Activated T-cell treated with anti-CD3 and anti-CD28 coated beads for 1 hour (primary cell): ENCODE results near the gene FTO.

Experiments used
- DNase-seq: peaks from one replicate; pipeline ENCODE4 v3.0.0-alpha.2; 2020; ENCODE audit warnings: low read depth

Gene FTO

GRCh38 chr16:54059319-54059718 is 355.4 kb downstream of the FTO start:
- DNase-seq: no peak

GRCh38 chr16:54060599-54061421 is 356.9 kb downstream of the FTO start:
- no peak for DNase-seq

GRCh38 chr16:54061454-54061853 is 357.5 kb downstream of the FTO start:
- no peak for DNase-seq

GRCh38 chr16:54062361-54063278 is 358.7 kb downstream of the FTO start:
- no peak for DNase-seq

- DNase-seq: no peak
Measured at GRCh38 chr16:54063279-54063773, 359.4 kb downstream of the FTO start.

GRCh38 chr16:54066451-54067105 is 362.6 kb downstream of the FTO start:
- no peak for DNase-seq

- no peak for DNase-seq
Measured at GRCh38 chr16:54067322-54068065, 363.5 kb downstream of the FTO start.

- DNase-seq: no peak
Measured at GRCh38 chr16:54068212-54068611, 364.3 kb downstream of the FTO start.

GRCh38 chr16:54069601-54070239 is 365.8 kb downstream of the FTO start:
- no peak for DNase-seq

GRCh38 chr16:54070789-54071343 is 366.9 kb downstream of the FTO start:
- no peak for DNase-seq

GRCh38 chr16:54071514-54071913 is 367.6 kb downstream of the FTO start:
- no peak for DNase-seq

GRCh38 chr16:54072237-54072636 is 368.3 kb downstream of the FTO start:
- no peak for DNase-seq

GRCh38 chr16:54073356-54073755 is 369.4 kb downstream of the FTO start:
- DNase-seq: no peak

- DNase-seq: no peak
Measured at GRCh38 chr16:54075446-54075845, 371.5 kb downstream of the FTO start.

GRCh38 chr16:54076006-54076504 is 372.1 kb downstream of the FTO start:
- no peak for DNase-seq

GRCh38 chr16:54077050-54077821 is 373.3 kb downstream of the FTO start:
- DNase-seq: no peak

- DNase-seq: no peak
Measured at GRCh38 chr16:54080524-54081008, 376.6 kb downstream of the FTO start.

GRCh38 chr16:54086791-54087190 is 382.8 kb downstream of the FTO start:
- DNase-seq: no peak

- no peak for DNase-seq
Measured at GRCh38 chr16:54090602-54091001, 386.6 kb downstream of the FTO start.

- DNase-seq: no peak
Measured at GRCh38 chr16:54093281-54093680, 389.3 kb downstream of the FTO start.
